DND-41 (cell line): ENCODE results near the gene TSPEAR.

Experiments
- ATAC-seq: fragments of 200-7000 bp; cut with Tn5 transposase; 3 replicates; pipeline ENCODE4 v1.9.1; 2021; ENCODE audit warnings: low read depth; ENCODE audit not compliant: insufficient read depth
- DNase-seq: peaks from one replicate; pipeline ENCODE4 v3.0.0-alpha.2; 2020
- H2AFZ ChIP-seq: 2 replicates; pipeline ENCODE4 v1.6.0; 2012; ENCODE audit warnings: low read depth, low read length
- H3K27ac ChIP-seq: 2 replicates; pipeline ENCODE4 v1.5.1; 2012; ENCODE audit warnings: low read length, inconsistent platforms
- H3K27me3 ChIP-seq: fragments of 200-600 bp; sonication (generic); 2 replicates; pipeline ENCODE4 v1.6.0; 2012; ENCODE audit warnings: low read length, mild to moderate bottlenecking, inconsistent platforms; ENCODE audit not compliant: insufficient read depth, poor library complexity
- H3K36me3 ChIP-seq: 2 replicates; pipeline ENCODE4 v1.5.1; 2012; ENCODE audit warnings: low read length, inconsistent platforms; ENCODE audit not compliant: insufficient read depth
- H3K4me1 ChIP-seq: 2 replicates; pipeline ENCODE4 v1.5.1; 2012; ENCODE audit warnings: mild to moderate bottlenecking, low read length; ENCODE audit not compliant: insufficient read depth
- H3K4me2 ChIP-seq: 2 replicates; pipeline ENCODE4 v1.6.0; 2012; ENCODE audit warnings: mild to moderate bottlenecking, moderate library complexity, low read length, inconsistent platforms; ENCODE audit not compliant: insufficient read depth
- H3K4me3 ChIP-seq, 2 experiments: fragments of 200-600 bp in 1 of 2; shearing (Covaris generic) in 1 of 2; 2 replicates each; pipeline ENCODE4 v1.5.1; 2012 to 2016; ENCODE audit warnings: inconsistent platforms in 2 of 2, low read length in 2 of 2, mild to moderate bottlenecking in 2 of 2, low read depth in 1 of 2, moderate library complexity in 1 of 2
- H3K79me2 ChIP-seq: 2 replicates; pipeline ENCODE4 v1.6.0; 2012; ENCODE audit warnings: low read length, inconsistent platforms; ENCODE audit not compliant: insufficient read depth
- H3K9ac ChIP-seq: 2 replicates; pipeline ENCODE4 v1.6.0; 2012; ENCODE audit warnings: low read depth, mild to moderate bottlenecking, inconsistent platforms, low read length, moderate library complexity
- H3K9me3 ChIP-seq: 2 replicates; pipeline ENCODE4 v1.5.1; 2012; ENCODE audit warnings: low read length, moderate library complexity, mild to moderate bottlenecking, inconsistent platforms; ENCODE audit not compliant: insufficient read depth, severe bottlenecking
- H4K20me1 ChIP-seq: 2 replicates; pipeline ENCODE4 v1.6.0; 2012; ENCODE audit warnings: low read length; ENCODE audit not compliant: insufficient read depth
- CTCF ChIP-seq: IDR thresholded peaks from 2 replicates; pipeline ENCODE4 v1.5.1; 2012; ENCODE audit warnings: borderline replicate concordance, low read length, moderate library complexity, mild to moderate bottlenecking; ENCODE audit not compliant: poor library complexity, severe bottlenecking; ENCODE audit errors: extremely low read depth
- EZH2 ChIP-seq: IDR thresholded peaks from 3 replicates; pipeline ENCODE4 v1.6.1; 2012; ENCODE audit warnings: borderline replicate concordance, low read depth, mild to moderate bottlenecking, moderate library complexity, low read length, inconsistent platforms; ENCODE audit not compliant: severe bottlenecking

TSPEAR gene

GRCh38 chr21:44701023-44701400 lies 10.4 kb downstream of the TSPEAR start:
- Histone ChIP-seq H3K27me3 (peaks cover 10% of the 10 kb centered on the region), H3K79me2 (no peaks in the 10 kb centered on the region)
- no peak for ATAC-seq

GRCh38 chr21:44700101-44701022 lies 11.0 kb downstream of the TSPEAR start:
- TF ChIP-seq EZH2 (no peak), CTCF (no peak)
- Histone ChIP-seq H3K9ac (no peak overlapping the region), H4K20me1 (no peaks in the 10 kb centered on the region; the same call in 1 of the 2 replicates), H3K79me2 (no peaks in the 10 kb centered on the region), H3K9me3 (no peaks in the 10 kb centered on the region), H3K4me2 (no peak overlapping the region), H3K4me3 (no peak overlapping the region), H3K4me1 (no peaks in the 10 kb centered on the region), H3K27ac (no peak overlapping the region), H2AFZ (no peak overlapping the region), H3K27me3 (peaks cover 10% of the 10 kb centered on the region), H3K36me3 (no peaks in the 10 kb centered on the region)
- ATAC-seq (no peak), DNase-seq (no peak)

More at GRCh38 chr21:44701023-44701400, 10.4 kb downstream of the TSPEAR start:
- no peak overlapping the region for H3K27ac ChIP-seq
- DNase-seq: no peak
- H2AFZ ChIP-seq: no peak overlapping the region
- no peak overlapping the region for H3K4me3 ChIP-seq
- no peaks in the 10 kb centered on the region; the same call in 1 of the 2 replicates for H4K20me1 ChIP-seq
- H3K9ac ChIP-seq: no peak overlapping the region
- H3K4me1 ChIP-seq: no peaks in the 10 kb centered on the region
- no peak overlapping the region for H3K4me2 ChIP-seq
- TF ChIP-seq EZH2 (no peak), CTCF (no peak)
- H3K36me3 ChIP-seq: no peaks in the 10 kb centered on the region
- H3K9me3 ChIP-seq: no peaks in the 10 kb centered on the region

- H3K9ac ChIP-seq: no peak overlapping the region
- peaks cover 10% of the 10 kb centered on the region for H3K27me3 ChIP-seq
- DNase-seq (no peak), ATAC-seq (no peak)
- no peaks in the 10 kb centered on the region for H3K36me3 ChIP-seq
- TF ChIP-seq EZH2 (no peak), CTCF (no peak)
- H3K9me3 ChIP-seq: no peaks in the 10 kb centered on the region
- H4K20me1 ChIP-seq: no peaks in the 10 kb centered on the region; the same call in 1 of the 2 replicates
- no peak overlapping the region for H3K27ac ChIP-seq
- no peaks in the 10 kb centered on the region for H3K4me1 ChIP-seq
- H3K4me3 ChIP-seq: no peak overlapping the region
- H2AFZ ChIP-seq: no peak overlapping the region
- H3K79me2 ChIP-seq: no peaks in the 10 kb centered on the region
- no peak overlapping the region for H3K4me2 ChIP-seq
Measured at GRCh38 chr21:44699502-44700001, 11.8 kb downstream of the TSPEAR start.
